Endodermal cell (in vitro differentiated cells): ENCODE measurements around the gene OSBPL5. TPM values are rescaled to one million over a fixed set of nuclear protein-coding genes. Genes with fewer than 3 reads are reported as not detected.

Experiments used
- DNase-seq: peaks from one replicate; pipeline ENCODE4 v3.0.0-alpha.2; 2017
- H3K27ac ChIP-seq: 2 replicates; pipeline ENCODE4 v1.5.1; 2013; ENCODE audit warnings: mild to moderate bottlenecking, low read depth, low read length, moderate library complexity
- H3K27me3 ChIP-seq: 2 replicates; pipeline ENCODE4 v1.6.1; 2013; ENCODE audit warnings: mild to moderate bottlenecking, low read length, moderate library complexity; ENCODE audit not compliant: insufficient read depth, control insufficient read depth, poor library complexity, severe bottlenecking
- H3K36me3 ChIP-seq: 2 replicates; pipeline ENCODE4 v1.7.0; 2013; ENCODE audit warnings: mild to moderate bottlenecking, low read length, moderate library complexity; ENCODE audit not compliant: control insufficient read depth, insufficient read depth
- H3K4me1 ChIP-seq: one replicate; pipeline ENCODE4 v1.7.0; 2013; ENCODE audit warnings: low read length; ENCODE audit not compliant: control insufficient read depth, insufficient read depth
- H3K4me3 ChIP-seq: 2 replicates; pipeline ENCODE4 v1.5.1; 2013; ENCODE audit warnings: mild to moderate bottlenecking, low read length, moderate library complexity
- H3K9ac ChIP-seq: 2 replicates; pipeline ENCODE4 v1.6.1; 2013; ENCODE audit warnings: mild to moderate bottlenecking, low read length, moderate library complexity; ENCODE audit not compliant: poor library complexity, severe bottlenecking; ENCODE audit errors: extremely low read depth
- H3K9me3 ChIP-seq: 2 replicates; pipeline ENCODE4 v1.6.1; 2013; ENCODE audit warnings: mild to moderate bottlenecking, low read length, moderate library complexity; ENCODE audit not compliant: control insufficient read depth
- H3K27ac Mint-ChIP-seq: 2 replicates; pipeline ENCODE4 v1.8.0; 2020; ENCODE audit warnings: mixed read lengths
- H3K27me3 Mint-ChIP-seq: 2 replicates; pipeline ENCODE4 v1.8.0; 2021; ENCODE audit warnings: mild to moderate bottlenecking, mixed read lengths; ENCODE audit not compliant: insufficient read depth
- H3K36me3 Mint-ChIP-seq: 2 replicates; pipeline ENCODE4 v1.8.0; 2020; ENCODE audit warnings: low read depth, mixed read lengths
- H3K4me1 Mint-ChIP-seq: 2 replicates; pipeline ENCODE4 v1.8.0; 2020; ENCODE audit warnings: mixed read lengths
- H3K4me3 Mint-ChIP-seq: 2 replicates; pipeline ENCODE4 v1.8.0; 2020; ENCODE audit warnings: mild to moderate bottlenecking, moderate library complexity, mixed read lengths
- H3K9me3 Mint-ChIP-seq: 2 replicates; pipeline ENCODE4 v1.8.0; 2020; ENCODE audit warnings: mild to moderate bottlenecking, mixed read lengths
- CTCF ChIP-seq: fragments of 200-600 bp; sonication (generic); conservative IDR thresholded peaks from 2 replicates; pipeline ENCODE4 v1.5.0; 2021; ENCODE audit warnings: antibody characterized with exemption, mild to moderate bottlenecking
- WGBS, 2 experiments: methylation state at CpG; one replicate each; pipeline versions ENCODE4 v1.1.5 to v1.1.7; 2013; ENCODE audit warnings: missing lambda C conversion rate in 2 of 2, mixed read lengths in 1 of 2; ENCODE audit not compliant: insufficient coverage in 1 of 2, insufficient read length in 1 of 2; 5-methylcytosine and 5-hydroxymethylcytosine counted together
- total RNA-seq, 2 donors: library from RNA; stranded (reverse); fragmentation: NEBNext Ultra II Directional in 1 of 2; extraction: Animal tissue kit (Norgen Biotek cat#: 25700) in 1 of 2; gene quantifications; 2 replicates in 1 of 2; 3 replicates in 1 of 2; pipeline ENCODE4 v1.2.1, GENCODE V29; 2021

The OSBPL5 gene
- total RNA-seq, 2 donors from 2014 or later: 1.2 to 4.8 TPM

GRCh38 chr11:3208272-3208671 lies 43.2 kb upstream of the OSBPL5 start:
- no peak overlapping the region for H3K27ac ChIP-seq
- H3K4me1 ChIP-seq: no peaks in the 10 kb centered on the region
- H3K4me1 Mint-ChIP-seq: no peaks in the 10 kb centered on the region
- no peak for DNase-seq
- H3K4me3 Mint-ChIP-seq: no peak overlapping the region
- TF ChIP-seq CTCF: no peak
- no peaks in the 10 kb centered on the region for H3K36me3 Mint-ChIP-seq
- no peaks in the 10 kb centered on the region for H3K36me3 ChIP-seq
- H3K27me3 ChIP-seq: peaks cover 66% of the 10 kb centered on the region
- no peak overlapping the region for H3K27ac Mint-ChIP-seq
- H3K9ac ChIP-seq: no peak overlapping the region
- 91% methylated on average over 4 to 6 of the region's 6 CpGs for WGBS, 2 experiments
- H3K4me3 ChIP-seq: no peak overlapping the region
- H3K9me3 Mint-ChIP-seq: peaks cover 10% of the 10 kb centered on the region
- peaks cover 13% of the 10 kb centered on the region for H3K27me3 Mint-ChIP-seq
- peaks cover 12% of the 10 kb centered on the region for H3K9me3 ChIP-seq

- WGBS, 2 experiments: 84 to 87% methylated on average over 5 to 8 of the region's 8 CpGs
- H3K27ac Mint-ChIP-seq: no peak overlapping the region
These were observed 42.5 kb upstream of the OSBPL5 start for GRCh38 chr11:3207526-3208189.

GRCh38 chr11:3206922-3207204 lies 41.8 kb upstream of the OSBPL5 start:
- Mint-ChIP-seq H3K27me3 (peaks cover 25% of the 10 kb centered on the region), H3K4me1 (no peaks in the 10 kb centered on the region), H3K9me3 (peaks cover 10% of the 10 kb centered on the region), H3K4me3 (no peak overlapping the region), H3K36me3 (no peaks in the 10 kb centered on the region), H3K27ac (no peak overlapping the region)
- no peak overlapping the region for H3K9ac ChIP-seq
- H3K4me1 ChIP-seq: peaks cover 3% of the 10 kb centered on the region
- H3K9me3 ChIP-seq: peaks cover 9% of the 10 kb centered on the region
- H3K27me3 ChIP-seq: peaks cover 77% of the 10 kb centered on the region
- no peak overlapping the region for H3K4me3 ChIP-seq
- H3K36me3 ChIP-seq: no peaks in the 10 kb centered on the region
- TF ChIP-seq CTCF: no peak
- H3K27ac ChIP-seq: no peak overlapping the region
- DNase-seq: no peak
- WGBS, 2 experiments: 90 to 95% methylated on average over 1 of the region's 1 CpG

More at GRCh38 chr11:3207526-3208189, 42.5 kb upstream of the OSBPL5 start:
- H3K4me1 ChIP-seq: peaks cover 3% of the 10 kb centered on the region
- no peaks in the 10 kb centered on the region for H3K36me3 ChIP-seq
- H3K27me3 ChIP-seq: peaks cover 69% of the 10 kb centered on the region
- no peak for DNase-seq
- Mint-ChIP-seq H3K27me3 (peaks cover 17% of the 10 kb centered on the region), H3K9me3 (peaks cover 10% of the 10 kb centered on the region), H3K4me3 (no peak overlapping the region), H3K36me3 (no peaks in the 10 kb centered on the region), H3K4me1 (no peaks in the 10 kb centered on the region)
- peaks cover 12% of the 10 kb centered on the region for H3K9me3 ChIP-seq
- no peak for TF ChIP-seq CTCF
- H3K27ac ChIP-seq: no peak overlapping the region
- no peak overlapping the region for H3K9ac ChIP-seq
- no peak overlapping the region for H3K4me3 ChIP-seq
